Activated CD4-positive, alpha-beta T cell treated with anti-CD3 and anti-CD28 coated beads, Interleukin-2, amount 50 U/mL, for 1 hour (primary cell): Measurements from ENCODE around the gene MEI1.
"Not testable (repeated sequence)": the region's sequence is repeated elsewhere in the genome, so short reads cannot be mapped to it uniquely, and the experiment has no call there.

ENCODE experiments used
- DNase-seq: peaks from one replicate; pipeline ENCODE4 v3.0.0-alpha.2; 2020

Gene MEI1, protein sequence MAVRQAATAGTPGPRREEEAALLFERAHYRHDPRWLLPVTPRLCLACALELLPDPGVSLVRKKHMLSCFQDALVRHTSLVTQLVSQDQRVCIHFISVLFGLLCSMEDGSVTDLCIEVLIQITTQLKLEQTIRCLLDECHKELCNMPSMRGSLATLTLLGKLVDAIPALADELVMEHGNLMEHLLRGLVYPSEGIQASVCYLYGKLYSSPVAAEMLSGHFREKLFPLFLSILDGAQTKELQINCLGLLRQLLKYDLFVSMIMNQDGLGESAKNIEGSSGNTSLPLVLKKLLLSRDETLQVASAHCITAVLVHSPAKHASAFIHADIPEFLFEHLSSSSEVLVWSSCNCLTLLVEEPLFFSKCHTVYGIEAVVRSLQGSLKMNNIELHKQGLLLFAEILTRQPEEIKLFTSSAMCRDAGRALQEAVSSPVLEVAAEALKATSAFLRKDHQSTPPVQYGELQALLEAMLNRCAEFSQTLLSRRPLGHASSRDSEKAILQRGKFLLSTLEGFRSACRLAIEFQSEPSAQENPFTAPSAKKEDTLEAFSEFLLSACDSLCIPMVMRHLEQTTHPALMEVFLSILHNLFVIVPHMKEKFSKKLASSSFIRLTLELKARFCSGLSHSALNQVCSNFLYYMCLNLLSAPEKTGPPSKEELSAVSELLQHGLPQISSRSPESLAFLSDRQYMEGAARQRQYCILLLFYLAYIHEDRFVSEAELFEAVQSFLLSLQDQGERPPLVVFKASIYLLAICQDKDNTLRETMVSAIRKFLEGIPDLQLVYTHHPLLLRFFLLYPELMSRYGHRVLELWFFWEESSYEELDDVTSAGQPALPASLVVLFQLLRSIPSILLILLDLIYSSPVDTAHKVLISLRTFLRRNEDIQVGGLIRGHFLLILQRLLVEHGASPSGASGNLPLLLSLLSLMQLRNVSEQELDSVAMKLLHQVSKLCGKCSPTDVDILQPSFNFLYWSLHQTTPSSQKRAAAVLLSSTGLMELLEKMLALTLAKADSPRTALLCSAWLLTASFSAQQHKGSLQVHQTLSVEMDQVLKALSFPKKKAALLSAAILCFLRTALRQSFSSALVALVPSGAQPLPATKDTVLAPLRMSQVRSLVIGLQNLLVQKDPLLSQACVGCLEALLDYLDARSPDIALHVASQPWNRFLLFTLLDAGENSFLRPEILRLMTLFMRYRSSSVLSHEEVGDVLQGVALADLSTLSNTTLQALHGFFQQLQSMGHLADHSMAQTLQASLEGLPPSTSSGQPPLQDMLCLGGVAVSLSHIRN

DNA sequence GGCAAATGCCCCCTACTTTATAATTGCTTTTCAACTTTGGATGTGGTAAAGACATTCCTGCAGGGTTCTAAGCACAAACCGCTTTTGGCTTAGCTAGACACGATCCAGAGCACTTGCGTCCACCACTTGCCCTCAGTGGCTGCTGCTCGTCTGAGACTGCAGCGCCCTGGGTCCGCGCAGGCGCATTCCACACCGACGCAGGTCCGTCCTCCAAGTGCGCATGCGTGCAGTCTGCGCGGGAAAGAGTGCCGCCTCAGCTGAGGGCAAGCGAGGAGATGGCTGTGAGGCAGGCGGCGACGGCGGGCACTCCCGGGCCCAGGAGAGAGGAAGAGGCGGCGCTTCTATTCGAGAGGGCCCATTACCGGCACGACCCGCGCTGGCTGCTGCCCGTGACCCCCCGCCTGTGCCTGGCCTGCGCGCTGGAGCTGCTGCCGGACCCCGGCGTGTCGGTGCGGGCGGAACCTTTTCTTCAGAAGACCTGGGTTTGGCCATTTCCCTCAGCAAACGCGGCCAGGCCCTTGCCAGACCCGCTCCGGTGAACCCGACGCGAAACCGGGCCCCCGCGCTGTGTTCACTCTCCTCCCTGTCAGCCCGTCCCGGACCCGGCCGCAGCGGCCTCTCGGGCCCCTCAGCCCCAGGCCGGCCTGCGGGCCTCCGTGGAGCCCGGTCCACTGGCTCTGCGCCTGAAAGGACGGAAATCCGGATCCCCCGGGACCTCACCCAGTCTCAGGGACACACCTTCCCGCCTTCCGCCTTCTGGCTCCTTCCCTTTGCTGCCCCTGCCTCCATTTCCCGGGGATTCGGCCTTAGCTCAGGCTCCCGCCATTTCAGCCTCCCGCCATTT lies at the start of gene MEI1:
Gene MEI1 (plus strand): TSS at position 240 of the 844 bp plus-strand sequence. CDS start 36 bp downstream, at position 276.
- DNase-seq: peak; percentile 89

GRCh38 chr22:41650229-41650628 lies 49.1 kb upstream of the MEI1 start:
- DNase-seq: no peak

DNA sequence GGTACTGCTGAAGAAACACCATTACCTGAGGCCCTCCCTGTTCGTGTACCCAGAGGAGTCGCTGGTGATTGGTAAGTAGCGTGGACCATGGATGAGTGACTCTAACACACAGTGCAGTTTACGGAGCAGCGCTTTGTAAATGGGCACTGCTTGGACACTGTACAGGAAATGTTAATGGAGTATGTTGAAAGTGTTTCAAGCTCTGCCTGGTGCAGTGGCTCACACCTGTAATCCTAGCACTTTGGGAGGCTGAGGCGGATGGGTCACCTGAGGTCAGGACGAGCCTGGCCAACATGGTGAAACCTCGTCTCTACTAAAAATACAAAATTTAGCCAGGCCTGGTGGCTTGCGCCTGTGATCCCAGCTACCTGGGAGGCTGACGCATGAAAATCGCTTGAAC lies 48.5 kb upstream of the MEI1 start:
- no peak for DNase-seq

- DNase-seq: no peak
These were observed 45.0 kb upstream of the MEI1 start for GRCh38 chr22:41654322-41654721.

DNA sequence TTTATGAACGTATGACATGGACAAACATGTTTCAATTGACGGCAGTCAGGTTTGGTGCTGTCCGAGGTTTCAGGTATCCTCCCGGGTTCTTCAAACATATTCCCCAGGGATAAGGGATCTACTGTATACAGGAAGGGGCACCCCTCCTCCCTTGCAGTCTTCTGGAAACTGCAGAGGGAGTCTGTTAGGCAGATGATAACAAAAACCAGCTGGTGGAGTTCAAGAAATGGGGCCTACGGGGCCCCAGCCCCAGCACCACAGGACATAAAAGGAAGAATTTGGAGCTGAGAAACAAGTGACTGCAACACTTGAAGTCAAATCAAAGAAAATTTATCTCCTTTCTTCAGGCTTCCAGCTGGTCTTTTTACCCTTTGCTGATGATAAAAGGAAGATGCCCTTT lies 42.7 kb upstream of the MEI1 start:
- no peak for DNase-seq

DNA sequence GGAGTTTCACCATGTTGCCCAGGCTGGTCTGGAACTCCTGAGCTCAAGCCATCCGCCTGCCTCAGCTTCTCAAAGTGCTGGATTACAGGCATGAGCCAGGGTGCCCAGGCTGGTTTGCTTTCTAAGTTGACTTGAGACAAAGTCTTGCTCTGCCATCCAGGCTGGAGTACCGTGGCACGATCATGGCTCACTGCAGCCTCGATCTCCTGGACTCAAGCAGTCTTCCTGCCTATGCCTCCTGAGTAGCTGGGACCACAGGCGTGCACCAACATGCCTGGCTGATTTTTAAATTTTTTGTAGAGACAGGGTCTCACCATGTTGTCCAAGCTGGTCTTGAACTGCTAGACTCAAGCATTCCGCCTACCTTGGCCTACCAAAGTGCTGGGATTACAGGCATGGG lies 41.6 kb upstream of the MEI1 start:
- DNase-seq: no peak

DNA sequence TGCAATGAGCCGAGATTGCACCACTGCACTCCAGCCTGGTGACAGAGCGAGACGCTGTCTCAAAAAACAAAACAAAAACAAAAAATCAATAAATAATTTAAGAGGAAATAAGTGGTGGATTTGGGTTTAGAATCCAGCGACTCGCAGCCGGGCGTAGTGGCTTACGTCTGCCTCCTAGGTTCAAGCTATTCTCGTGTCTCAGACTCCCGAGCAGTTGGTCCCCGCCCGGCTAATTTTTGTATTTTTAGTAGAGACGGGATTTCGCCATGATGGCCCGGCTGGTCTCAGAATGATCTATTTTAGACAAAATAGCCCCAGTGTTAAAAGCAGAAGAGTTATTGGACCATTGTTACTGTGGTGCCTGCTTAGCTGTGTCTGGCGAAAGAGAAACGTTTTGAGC lies 40.4 kb upstream of the MEI1 start:
- DNase-seq: no peak

DNA sequence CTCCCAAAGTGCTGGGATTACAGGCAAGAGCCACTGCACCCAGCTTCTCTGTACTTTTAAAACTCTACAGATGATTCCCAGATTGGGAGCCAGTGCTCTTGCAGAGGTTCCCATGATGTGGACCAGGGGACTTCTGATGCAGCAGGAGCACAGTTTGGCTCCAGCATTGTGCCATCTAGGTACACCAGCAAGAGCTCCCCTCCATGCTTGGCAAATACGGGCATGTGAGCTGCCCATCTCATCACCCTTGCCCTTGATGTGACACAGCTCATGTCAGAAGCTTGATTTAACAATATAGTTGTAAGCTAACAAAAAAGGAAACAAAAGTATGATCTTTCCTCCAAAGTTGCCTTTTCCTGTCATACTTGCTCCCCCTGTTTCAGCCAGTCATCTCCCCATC lies 39.4 kb upstream of the MEI1 start:
- DNase-seq: no peak

DNA sequence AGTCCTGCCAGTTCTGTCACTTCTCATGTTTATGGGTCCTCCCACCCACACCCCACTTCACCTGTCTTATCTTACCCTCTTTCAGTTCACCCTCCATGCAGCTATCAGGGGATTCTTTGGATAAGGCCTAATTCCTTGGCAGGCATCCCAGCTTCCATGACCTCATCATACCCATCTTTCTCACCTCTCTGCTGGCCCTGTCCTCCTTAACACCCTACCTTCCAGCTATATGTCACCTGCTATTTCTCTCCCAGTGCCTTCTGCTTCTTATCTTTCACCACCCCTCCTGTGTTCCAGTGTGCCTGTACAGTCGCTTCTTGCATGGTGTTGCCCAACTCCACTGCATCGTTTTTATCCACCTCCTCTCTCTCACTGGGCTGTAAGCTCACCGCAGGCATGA lies 38.9 kb upstream of the MEI1 start:
- DNase-seq: no peak

DNA sequence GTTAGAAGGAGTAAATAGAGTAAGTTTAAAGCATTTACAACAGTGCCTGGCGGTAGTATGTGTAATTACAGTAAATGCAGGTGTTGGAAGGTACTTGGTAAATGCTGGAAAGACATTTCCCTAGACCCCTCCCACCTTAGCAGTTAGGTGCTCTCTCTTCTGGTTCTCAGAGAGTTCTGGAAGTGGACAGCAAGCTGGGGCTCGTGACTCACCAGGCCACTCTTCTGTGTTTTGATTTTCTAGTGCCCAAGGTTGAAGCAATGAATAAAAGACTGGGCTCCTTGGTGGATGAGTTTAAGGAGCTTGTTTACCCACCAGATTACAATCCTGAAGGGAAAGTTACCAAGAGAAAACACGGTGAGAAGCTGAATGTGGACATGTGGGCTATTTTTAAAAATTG lies 38.2 kb upstream of the MEI1 start:
- no peak for DNase-seq

- no peak for DNase-seq
These were observed 37.6 kb upstream of the MEI1 start for GRCh38 chr22:41661713-41662112.

DNA sequence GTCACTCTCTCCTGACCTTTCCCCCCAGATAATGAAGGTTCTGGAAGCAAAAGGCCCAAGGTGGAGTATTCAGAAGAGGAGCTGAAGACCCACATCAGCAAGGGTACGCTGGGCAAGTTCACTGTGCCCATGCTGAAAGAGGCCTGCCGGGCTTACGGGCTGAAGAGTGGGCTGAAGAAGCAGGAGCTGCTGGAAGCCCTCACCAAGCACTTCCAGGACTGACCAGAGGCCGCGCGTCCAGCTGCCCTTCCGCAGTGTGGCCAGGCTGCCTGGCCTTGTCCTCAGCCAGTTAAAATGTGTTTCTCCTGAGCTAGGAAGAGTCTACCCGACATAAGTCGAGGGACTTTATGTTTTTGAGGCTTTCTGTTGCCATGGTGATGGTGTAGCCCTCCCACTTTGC lies 35.7 kb upstream of the MEI1 start:
- DNase-seq: not testable (repeated sequence)

- DNase-seq: no peak
These were observed 34.8 kb upstream of the MEI1 start for GRCh38 chr22:41664490-41664889.

- DNase-seq: no peak
These were observed 34.4 kb upstream of the MEI1 start for GRCh38 chr22:41664951-41665350.

- DNase-seq: no peak
These were observed 30.1 kb upstream of the MEI1 start for GRCh38 chr22:41668971-41669911.

GRCh38 chr22:41672096-41672495 lies 27.2 kb upstream of the MEI1 start:
- not testable (repeated sequence) for DNase-seq

DNA sequence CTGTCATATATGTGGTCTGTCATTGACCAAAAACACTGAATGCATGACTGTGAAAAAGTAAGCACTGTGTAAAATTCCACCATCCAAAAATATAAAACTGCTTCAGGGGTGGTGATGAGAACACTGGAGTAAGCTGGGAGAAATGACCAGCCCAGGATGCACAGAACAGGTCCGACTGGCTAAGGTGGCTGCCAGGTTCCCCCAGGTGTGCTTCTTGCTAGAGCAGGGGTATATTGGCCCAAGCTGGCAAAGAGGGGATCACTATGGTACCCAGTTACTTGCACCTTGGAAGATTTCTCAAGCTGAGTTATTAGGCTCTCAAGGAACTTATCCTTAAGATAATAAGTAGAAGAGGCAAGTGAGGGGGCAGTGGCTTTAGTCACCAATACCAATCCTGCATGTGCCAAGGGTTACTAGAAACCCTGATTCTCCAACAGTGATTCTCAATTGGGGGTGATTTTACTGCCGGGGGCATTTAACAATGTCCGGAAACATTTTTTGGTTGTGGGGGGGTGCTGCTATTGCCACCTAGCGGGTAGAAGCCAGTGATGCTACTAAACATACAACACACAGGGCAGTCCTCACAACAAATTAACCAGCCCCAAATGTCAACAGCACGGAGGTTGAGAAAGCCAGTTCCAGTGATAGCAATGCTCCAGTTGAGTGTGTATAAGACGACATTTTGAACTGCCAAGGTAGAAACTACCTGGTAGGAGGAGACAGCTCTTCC lies 26.4 kb upstream of the MEI1 start:
- DNase-seq: no peak

DNA sequence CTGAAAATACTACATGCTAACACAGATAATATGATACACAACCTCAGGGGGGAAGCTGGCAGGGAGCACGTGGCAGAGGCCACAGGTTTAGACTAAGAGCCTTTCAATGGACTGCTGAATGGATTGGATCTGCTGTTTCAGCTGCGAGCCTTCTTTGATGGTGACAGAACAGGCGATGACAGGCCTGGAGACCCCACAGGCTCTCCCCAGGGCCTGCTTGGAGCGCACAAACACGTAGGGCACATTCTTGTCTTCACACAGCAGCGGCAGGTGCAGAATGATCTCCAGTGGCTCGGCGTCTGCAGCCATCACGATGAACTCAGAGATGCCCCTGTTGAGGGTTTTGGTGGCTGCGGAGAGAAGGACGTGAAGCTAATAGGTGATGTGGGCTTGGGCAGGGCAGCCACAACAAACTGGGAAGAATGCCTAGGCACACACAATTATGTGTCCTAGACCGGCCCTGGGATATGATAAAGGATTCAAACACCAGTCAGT lies 24.4 kb upstream of the MEI1 start:
- DNase-seq: no peak

DNA sequence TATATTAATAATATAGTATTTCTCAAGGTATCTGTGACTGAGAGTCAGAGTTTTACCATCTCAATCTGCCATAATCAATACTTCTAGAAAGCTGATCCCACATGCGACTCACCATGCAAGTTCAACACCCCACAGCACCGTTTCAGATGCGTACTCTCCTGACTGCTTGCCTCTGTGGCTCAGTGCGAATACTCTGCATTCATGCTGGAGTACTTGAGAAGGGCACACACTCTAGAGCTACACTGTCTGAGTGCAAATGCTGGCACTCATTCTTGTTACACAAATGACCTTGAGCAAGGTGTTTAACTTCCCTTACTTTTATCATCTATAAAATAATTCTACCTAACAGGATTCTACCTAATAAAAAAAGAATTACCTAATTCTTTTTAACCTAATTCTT lies 23.2 kb upstream of the MEI1 start:
- DNase-seq: no peak

DNA sequence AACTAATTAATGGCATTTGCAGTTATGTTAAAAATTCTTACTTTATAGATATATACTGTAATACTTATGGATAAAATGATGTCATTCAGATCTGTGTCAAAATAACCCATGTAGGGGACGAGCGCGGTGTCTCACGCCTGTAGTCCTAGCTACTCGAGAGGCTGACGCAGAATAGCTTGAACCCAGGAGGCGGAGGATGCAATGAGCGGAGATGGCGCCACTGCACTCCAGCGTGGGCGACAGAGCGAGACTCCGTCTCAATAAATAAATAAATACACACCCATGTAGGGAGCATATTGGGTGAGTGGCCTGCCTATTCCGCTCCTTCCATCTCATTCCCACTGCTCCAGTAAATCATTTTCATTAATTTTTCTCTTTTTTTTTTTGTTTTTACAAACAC lies 17.7 kb upstream of the MEI1 start:
- DNase-seq: peak; percentile 28
